Activated CD8-positive, alpha-beta T cell treated with anti-CD3 and anti-CD28 coated beads, Interleukin-2, amount 10 ng/mL, durations not matched to agents 7 days and 5 days (primary cell): ENCODE data around the gene PTGER1. TPM values are rescaled to one million over a fixed set of nuclear protein-coding genes. Genes with fewer than 3 reads are reported as not detected.

Source experiments
- total RNA-seq, 2 experiments: library from RNA; stranded (reverse); gene quantifications; one replicate each; pipeline ENCODE4 v1.2.3, GENCODE V29; 2021

PTGER1 gene
- total RNA-seq, 2 experiments from 2014 or later, result 0.32 to 0.44 TPM

Other genes starting within 250 kb of the PTGER1 start
- 100 to 1,000 TPM; 290 to 302 TPM for gene ADGRE5, start 93.9 kb downstream of the PTGER1 start, total RNA-seq
- gene DDX39A, start 56.0 kb downstream of the PTGER1 start, total RNA-seq, result 100 to 1,000 TPM; 309 to 313 TPM
- gene PKN1, start 42.0 kb downstream of the PTGER1 start, total RNA-seq, result 100 to 1,000 TPM; 244 to 263 TPM
- gene GIPC1, start 20.8 kb upstream of the PTGER1 start, total RNA-seq, result 10 to 100 TPM; 37.9 to 39.3 TPM
- 100 to 1,000 TPM; 110 to 112 TPM for gene DNAJB1, start 43.0 kb upstream of the PTGER1 start, total RNA-seq
- 100 to 1,000 TPM; 153 to 163 TPM for gene TECR, start 54.2 kb upstream of the PTGER1 start, total RNA-seq
- 100 to 1,000 TPM; 133 to 142 TPM for gene NDUFB7, start 96.7 kb upstream of the PTGER1 start, total RNA-seq
- gene CLEC17A, start 107.7 kb upstream of the PTGER1 start, total RNA-seq, result not detected
- not detected for gene ADGRE3, start 199.5 kb upstream of the PTGER1 start, total RNA-seq
- 1 to 10 TPM; 7.3 TPM for gene ZNF333, start 214.7 kb upstream of the PTGER1 start, total RNA-seq